H1 (cell line): ENCODE data around the gene CTNNA3. TPM values are rescaled to one million over a fixed set of nuclear protein-coding genes. Genes with fewer than 3 reads are reported as not detected.

Source experiments
- GABPA ChIP-seq: IDR thresholded peaks from 2 replicates; pipeline ENCODE4 v1.6.1; 2011; ENCODE audit warnings: mild to moderate bottlenecking, low read length, moderate library complexity, borderline replicate concordance; ENCODE audit not compliant: insufficient read depth
- KDM4A ChIP-seq: IDR thresholded peaks from one replicate; pipeline ENCODE4 v1.7.1; 2012; ENCODE audit warnings: low read depth, mild to moderate bottlenecking, moderate library complexity, low read length, inconsistent platforms; ENCODE audit not compliant: severe bottlenecking
- YY1 ChIP-seq: IDR thresholded peaks from 2 replicates; pipeline ENCODE4 v1.6.1; 2011; ENCODE audit warnings: low read depth, mild to moderate bottlenecking, low read length
- polyA plus RNA-seq, 7 experiments: library from polyadenylated mRNA; depleted of rRNA in 3 of 7; stranded (reverse) in 5 of 7; unstranded in 2 of 7; fragments of >200 nt in 5 of 7; fragments of 200-250 nt in 2 of 7; gene quantifications; 1 replicate in 5 of 7; 2 replicates in 1 of 7; 4 replicates in 1 of 7; pipeline versions ENCODE4 v1.2.1 to v1.2.3, GENCODE V29; 2011 to 2013; ENCODE audit warnings: missing spikeins in 2 of 7, mixed read lengths in 2 of 7
- total RNA-seq: library from RNA; stranded (reverse); fragmentation: NEBNext Ultra II Directional; extraction: Animal tissue kit (Norgen Biotek cat#: 25700); gene quantifications from 2 replicates; pipeline ENCODE4 v1.2.1, GENCODE V29; 2021

The CTNNA3 gene
- total and polyA plus RNA-seq, 2 of the 8 experiments (the other 6 are each of a cell fraction or from before 2014, with no cell fraction given) = 1.3 to 1.5 TPM

- TF ChIP-seq KDM4A (no peak), GABPA (no peak), YY1 (no peak)
- TF ChIP-seq, all 59 proteins: peak for 0
Observed at GRCh38 chr10:66981361-66982052, 714.5 kb downstream of the CTNNA3 start (continued).
